NCI-H2029 treated with DMSO at 0.1 percent for 48 hours (cell line): ENCODE measurements around the gene FREM1.
A peak's percentile ranks its signal among the peaks of the same experiment; 100 is the strongest.
"Not testable (repeated sequence)": the region's sequence is repeated elsewhere in the genome, so short reads cannot be mapped to it uniquely, and the experiment has no call there.

Experiments
- DNase-seq: peaks from one replicate; lab custom pipeline; 2025; lab: John Stamatoyannopoulos, UW

The FREM1 gene

GRCh38 chr9:14909961-14910805 lies at the start of gene FREM1:
TSS of gene FREM1 (minus strand) at chr9:14910428. CDS start at chr9:14868977, 41,451 bp downstream.
- DNase-seq = no peak

GRCh38 chr9:14958989-14959388 lies 48.8 kb upstream of the FREM1 start:
- DNase-seq = no peak

GRCh38 chr9:14957109-14957508 lies 46.9 kb upstream of the FREM1 start:
- DNase-seq = no peak

- no peak for DNase-seq
Observed at GRCh38 chr9:14956208-14956607, 46.0 kb upstream of the FREM1 start.

GRCh38 chr9:14945351-14945750 lies 35.1 kb upstream of the FREM1 start:
- no peak for DNase-seq

- peak; percentile 1 for DNase-seq
Observed at GRCh38 chr9:14941501-14942405, 31.5 kb upstream of the FREM1 start.

- DNase-seq = no peak
Observed at GRCh38 chr9:14939378-14939777, 29.1 kb upstream of the FREM1 start.

GRCh38 chr9:14937216-14937615 lies 27.0 kb upstream of the FREM1 start:
- no peak for DNase-seq

- no peak for DNase-seq
Observed at GRCh38 chr9:14936491-14936890, 26.3 kb upstream of the FREM1 start.

- DNase-seq = no peak
Observed at GRCh38 chr9:14935964-14936363, 25.7 kb upstream of the FREM1 start.

- no peak for DNase-seq
Observed at GRCh38 chr9:14935106-14935751, 25.0 kb upstream of the FREM1 start.

GRCh38 chr9:14932641-14933040 lies 22.4 kb upstream of the FREM1 start:
- DNase-seq = no peak

GRCh38 chr9:14932231-14932630 lies 22.0 kb upstream of the FREM1 start:
- no peak for DNase-seq

- no peak for DNase-seq
Observed at GRCh38 chr9:14926941-14927624, 16.9 kb upstream of the FREM1 start.

- DNase-seq = no peak
Observed at GRCh38 chr9:14924230-14925219, 14.3 kb upstream of the FREM1 start.

- DNase-seq = no peak
Observed at GRCh38 chr9:14923701-14924100, 13.5 kb upstream of the FREM1 start.

GRCh38 chr9:14920805-14921204 lies 10.6 kb upstream of the FREM1 start:
- DNase-seq = not testable (repeated sequence)

- no peak for DNase-seq
Observed at GRCh38 chr9:14913366-14913765, 3.1 kb upstream of the FREM1 start.

GRCh38 chr9:14912859-14913258 lies 2.6 kb upstream of the FREM1 start:
- no peak for DNase-seq

GRCh38 chr9:14911046-14911445 lies 818 bp upstream of the FREM1 start:
- DNase-seq = no peak

- no peak for DNase-seq
Observed at GRCh38 chr9:14909601-14909960, 647 bp downstream of the FREM1 start.
